ENCODE data around the gene IL1RAPL1.
A peak's percentile ranks its signal among the peaks of the same experiment; 100 is the strongest.

IL1RAPL1 gene

DNA sequence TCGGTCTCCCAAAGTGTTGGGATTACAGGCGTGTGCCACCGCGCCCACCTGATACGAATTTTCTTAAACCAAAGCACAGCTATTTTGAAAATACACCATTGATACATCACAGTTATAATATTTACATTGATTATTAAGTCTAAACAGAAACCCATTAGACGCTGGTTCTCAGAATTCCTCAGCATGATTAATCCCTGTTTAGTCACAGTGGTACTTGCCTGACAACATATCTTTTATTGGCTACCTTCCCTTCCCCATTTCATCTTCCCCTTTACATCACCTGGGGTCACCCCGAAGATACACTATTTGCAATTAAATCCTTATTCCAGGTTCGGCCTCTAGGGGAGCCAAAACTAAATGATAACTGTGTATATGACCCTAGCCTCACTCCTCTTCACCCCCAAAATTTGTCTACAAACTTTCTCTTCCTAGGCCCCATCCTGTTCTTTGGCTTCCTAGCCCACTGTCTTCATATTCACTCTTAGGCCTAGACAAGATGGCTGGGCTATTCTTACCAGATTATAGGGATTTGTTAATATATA is 36.8 kb upstream of the IL1RAPL1 start:
- H3K9me3 ChIP-seq (ENCODE audit: insufficient read depth, low read depth, low read length): no peaks in the 10 kb centered on the region
- no peak overlapping the region for H2AFZ ChIP-seq (ENCODE audit: low read length)
- H3K4me1 ChIP-seq (ENCODE audit: insufficient read depth, low read length, poor library complexity, severe bottlenecking): no peaks in the 10 kb centered on the region
- no peaks in the 10 kb centered on the region for H4K20me1 ChIP-seq (ENCODE audit: insufficient read depth, low read length, poor library complexity, severe bottlenecking)
- no peak overlapping the region for H3K4me3 ChIP-seq (ENCODE audit: low read length, poor library complexity, severe bottlenecking)
- no peaks in the 10 kb centered on the region for H3F3A ChIP-seq (ENCODE audit: low read depth)
- no peak overlapping the region for H3K9ac ChIP-seq (ENCODE audit: low read depth, low read length, poor library complexity, severe bottlenecking)
- TF ChIP-seq EZH2phosphoT487 (IDR thresholded peaks at IDR 0.05; ENCODE audit: borderline replicate concordance): no peak
- TF ChIP-seq, protein P1, sequence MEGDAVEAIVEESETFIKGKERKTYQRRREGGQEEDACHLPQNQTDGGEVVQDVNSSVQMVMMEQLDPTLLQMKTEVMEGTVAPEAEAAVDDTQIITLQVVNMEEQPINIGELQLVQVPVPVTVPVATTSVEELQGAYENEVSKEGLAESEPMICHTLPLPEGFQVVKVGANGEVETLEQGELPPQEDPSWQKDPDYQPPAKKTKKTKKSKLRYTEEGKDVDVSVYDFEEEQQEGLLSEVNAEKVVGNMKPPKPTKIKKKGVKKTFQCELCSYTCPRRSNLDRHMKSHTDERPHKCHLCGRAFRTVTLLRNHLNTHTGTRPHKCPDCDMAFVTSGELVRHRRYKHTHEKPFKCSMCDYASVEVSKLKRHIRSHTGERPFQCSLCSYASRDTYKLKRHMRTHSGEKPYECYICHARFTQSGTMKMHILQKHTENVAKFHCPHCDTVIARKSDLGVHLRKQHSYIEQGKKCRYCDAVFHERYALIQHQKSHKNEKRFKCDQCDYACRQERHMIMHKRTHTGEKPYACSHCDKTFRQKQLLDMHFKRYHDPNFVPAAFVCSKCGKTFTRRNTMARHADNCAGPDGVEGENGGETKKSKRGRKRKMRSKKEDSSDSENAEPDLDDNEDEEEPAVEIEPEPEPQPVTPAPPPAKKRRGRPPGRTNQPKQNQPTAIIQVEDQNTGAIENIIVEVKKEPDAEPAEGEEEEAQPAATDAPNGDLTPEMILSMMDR (conservative IDR thresholded peaks at IDR 0.05; ENCODE audit: low read length): 0 out of 2 replicates have a peak, but pooled peaks have one; percentile 10
- H3K27me3 ChIP-seq (ENCODE audit: insufficient read depth, low read length, poor library complexity, severe bottlenecking): no peaks in the 10 kb centered on the region
- H3K9me2 ChIP-seq (replicated peaks; ENCODE audit: low read depth, low read length): no peaks in the 10 kb centered on the region
- no peaks in the 10 kb centered on the region for H3K36me3 ChIP-seq (ENCODE audit: insufficient read depth, low read length)
- no peak overlapping the region for H3K4me2 ChIP-seq (ENCODE audit: low read depth, low read length, poor library complexity, severe bottlenecking)
- H3K79me2 ChIP-seq (ENCODE audit: insufficient read depth, low read length): no peaks in the 10 kb centered on the region

DNA sequence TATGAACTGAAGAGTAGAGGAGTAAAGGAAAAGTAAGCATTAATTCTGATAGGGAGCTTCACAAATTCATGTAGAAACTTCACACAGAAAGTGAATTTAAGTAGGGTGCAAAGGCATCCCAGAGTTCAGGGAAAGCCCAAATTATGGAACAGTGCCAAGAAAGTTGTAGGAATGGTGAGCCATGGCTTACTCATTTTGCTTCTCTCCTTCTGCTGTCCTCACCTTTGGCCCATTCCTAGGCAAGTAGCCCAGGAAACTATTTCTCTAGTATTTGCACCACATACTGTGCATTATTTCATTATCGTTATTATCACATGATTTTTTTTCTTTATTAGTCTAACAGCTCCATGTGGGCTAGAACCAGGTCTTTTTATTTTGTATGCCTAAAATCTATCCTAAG is 34.9 kb upstream of the IL1RAPL1 start:
- no peaks in the 10 kb centered on the region for H3K9me2 ChIP-seq (replicated peaks; ENCODE audit: low read depth, low read length)
- H3K9me3 ChIP-seq (ENCODE audit: insufficient read depth, low read depth, low read length): no peaks in the 10 kb centered on the region
- H3K36me3 ChIP-seq (ENCODE audit: insufficient read depth, low read length): no peaks in the 10 kb centered on the region
- no peaks in the 10 kb centered on the region for H3K4me1 ChIP-seq (ENCODE audit: insufficient read depth, low read length, poor library complexity, severe bottlenecking)
- H3K79me2 ChIP-seq (ENCODE audit: insufficient read depth, low read length): no peaks in the 10 kb centered on the region
- no peak overlapping the region for H2AFZ ChIP-seq (ENCODE audit: low read length)
- no peaks in the 10 kb centered on the region for H3F3A ChIP-seq (ENCODE audit: low read depth)
- H3K4me2 ChIP-seq (ENCODE audit: low read depth, low read length, poor library complexity, severe bottlenecking): no peak overlapping the region
- no peak overlapping the region for H3K4me3 ChIP-seq (ENCODE audit: low read length, poor library complexity, severe bottlenecking)
- H3K27me3 ChIP-seq (ENCODE audit: insufficient read depth, low read length, poor library complexity, severe bottlenecking): no peaks in the 10 kb centered on the region
- no peaks in the 10 kb centered on the region for H4K20me1 ChIP-seq (ENCODE audit: insufficient read depth, low read length, poor library complexity, severe bottlenecking)
- H3K9ac ChIP-seq (ENCODE audit: low read depth, low read length, poor library complexity, severe bottlenecking): no peak overlapping the region
- TF ChIP-seq, protein P1 (conservative IDR thresholded peaks at IDR 0.05; ENCODE audit: low read length): no peak
- no peak for TF ChIP-seq EZH2phosphoT487 (IDR thresholded peaks at IDR 0.05; ENCODE audit: borderline replicate concordance)

DNA sequence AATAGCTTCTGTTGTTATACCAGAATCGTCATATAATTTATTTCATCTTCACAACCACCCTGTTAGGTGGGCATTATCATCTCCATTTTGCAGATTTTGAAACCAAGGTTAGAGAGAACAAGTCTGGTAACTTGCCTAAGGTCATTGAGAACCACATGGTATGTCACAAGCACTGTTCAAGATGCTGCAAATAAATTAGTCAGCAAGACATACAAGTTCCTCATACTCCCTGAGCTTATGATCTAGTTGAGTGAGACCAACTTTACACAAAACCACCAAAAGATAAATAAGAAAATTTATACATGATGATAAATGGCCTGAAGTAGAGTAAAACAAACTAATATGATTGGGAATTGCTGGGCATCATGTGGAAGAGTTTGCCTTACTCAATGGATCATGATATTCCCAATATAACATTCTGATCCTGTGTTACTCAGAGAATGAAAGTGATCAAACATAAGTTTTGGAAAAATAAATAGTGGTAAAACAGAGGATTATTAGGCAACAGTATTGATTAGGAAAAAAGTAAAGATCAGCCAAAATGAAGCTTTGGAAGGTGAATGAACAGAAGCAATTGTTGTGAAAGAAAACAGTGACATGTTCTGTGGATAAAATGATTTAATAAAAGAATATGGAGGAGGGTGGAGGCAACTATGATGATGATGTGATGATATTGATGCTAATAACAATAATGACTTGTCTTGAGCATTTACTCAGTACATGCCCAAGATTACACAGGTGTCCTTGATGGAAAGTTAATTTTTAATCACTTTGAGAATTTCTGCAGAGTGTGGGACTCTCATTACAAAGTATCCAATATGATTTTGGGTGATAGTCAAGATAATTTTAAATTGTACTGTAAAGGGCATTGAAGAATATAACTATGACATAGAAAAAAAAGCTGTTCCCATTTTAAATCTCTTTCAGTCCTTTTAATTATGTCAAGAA is 34.1 kb upstream of the IL1RAPL1 start:
- no peaks in the 10 kb centered on the region for H3K4me1 ChIP-seq (ENCODE audit: insufficient read depth, low read length, poor library complexity, severe bottlenecking)
- no peak overlapping the region for H3K4me3 ChIP-seq (ENCODE audit: low read length, poor library complexity, severe bottlenecking)
- no peaks in the 10 kb centered on the region for H3K36me3 ChIP-seq (ENCODE audit: insufficient read depth, low read length)
- no peak overlapping the region for H3K4me2 ChIP-seq (ENCODE audit: low read depth, low read length, poor library complexity, severe bottlenecking)
- no peak overlapping the region for H3K9ac ChIP-seq (ENCODE audit: low read depth, low read length, poor library complexity, severe bottlenecking)
- H3F3A ChIP-seq (ENCODE audit: low read depth): no peaks in the 10 kb centered on the region
- TF ChIP-seq, protein P1 (conservative IDR thresholded peaks at IDR 0.05; ENCODE audit: low read length): no peak
- no peak for TF ChIP-seq EZH2phosphoT487 (IDR thresholded peaks at IDR 0.05; ENCODE audit: borderline replicate concordance)
- H4K20me1 ChIP-seq (ENCODE audit: insufficient read depth, low read length, poor library complexity, severe bottlenecking): no peaks in the 10 kb centered on the region
- H2AFZ ChIP-seq (ENCODE audit: low read length): no peak overlapping the region
- H3K27me3 ChIP-seq (ENCODE audit: insufficient read depth, low read length, poor library complexity, severe bottlenecking): no peaks in the 10 kb centered on the region
- H3K79me2 ChIP-seq (ENCODE audit: insufficient read depth, low read length): no peaks in the 10 kb centered on the region
- no peaks in the 10 kb centered on the region for H3K9me2 ChIP-seq (replicated peaks; ENCODE audit: low read depth, low read length)
- no peaks in the 10 kb centered on the region for H3K9me3 ChIP-seq (ENCODE audit: insufficient read depth, low read depth, low read length)
